OCI-LY3 (cell line): ENCODE results near the gene HECTD4.

Experiments
- CTCF ChIP-seq: fragments of 200-600, 300-600 bp; sonication (generic); IDR thresholded peaks from 2 replicates; pipeline ENCODE4 v1.5.1; 2014; ENCODE audit warnings: antibody characterized with exemption, low read length, low read depth
- EZH2phosphoT487 ChIP-seq: fragments of 200-600 bp; shearing (Covaris generic); IDR thresholded peaks from 2 replicates; pipeline ENCODE4 v1.6.1; 2018; ENCODE audit warnings: antibody characterized with exemption, mixed run types, low read depth

- TF ChIP-seq CTCF (no peak), EZH2phosphoT487 (no peak)
Measured at GRCh38 chr12:112122823-112123690, 259.2 kb downstream of the HECTD4 start.
